Activated CD4-positive, CD25-positive, alpha-beta regulatory T cell treated with anti-CD3 and anti-CD28 coated beads, Interleukin-2, amount 50 U/mL, for 72 hours (primary cell): ENCODE measurements around the gene SULT1B1.

ENCODE experiments used
- DNase-seq: peaks from one replicate; pipeline ENCODE4 v3.0.0; 2021

The SULT1B1 gene

GRCh38 chr4:69684804-69685203 is 75.6 kb downstream of the SULT1B1 start:
- no peak for DNase-seq
